ENCODE results near the gene KIZ. TPM values are rescaled to one million over a fixed set of nuclear protein-coding genes. Genes with fewer than 3 reads are reported as not detected.
"Not testable (repeated sequence)": the region's sequence is repeated elsewhere in the genome, so short reads cannot be mapped to it uniquely, and the experiment has no call there.

Gene KIZ
- total and polyA plus RNA-seq, 2 experiments from 2014 or later, result 13.5 to 15.4 TPM

DNA sequence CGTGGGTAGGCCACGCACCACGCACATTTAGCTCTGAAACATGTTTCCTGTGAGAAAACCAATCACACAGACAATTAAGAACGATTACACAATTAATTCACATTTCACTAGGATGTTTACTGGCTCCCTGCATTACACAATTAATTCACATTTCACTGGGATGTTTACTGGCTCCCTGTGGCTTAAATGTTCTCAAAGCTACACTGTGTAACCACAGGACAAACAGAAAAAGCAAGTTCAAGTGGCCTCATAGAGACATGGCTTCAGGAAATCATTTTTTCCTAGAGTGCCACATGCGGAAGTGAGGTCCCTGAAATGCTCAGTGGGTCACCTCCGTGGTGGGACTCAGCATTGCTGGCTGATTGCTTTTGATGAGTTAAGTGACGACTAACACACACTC is 115.5 kb downstream of the KIZ start:
- 65% methylated on average over 7 of the region's 7 CpGs for WGBS (ENCODE audit: low lambda C conversion rate, missing lambda C conversion rate)
- Histone ChIP-seq H3K27me3 (no peaks in the 10 kb centered on the region), H3K4me1 (ENCODE audit: insufficient read depth) (no peaks in the 10 kb centered on the region), H3K36me3 (replicated peaks; ENCODE audit: insufficient read depth, low read depth) (no peaks in the 10 kb centered on the region), H3K4me3 (no peak overlapping the region), H3K9me3 (ENCODE audit: low read depth) (no peaks in the 10 kb centered on the region), H4K20me1 (ENCODE audit: insufficient read depth, poor library complexity, severe bottlenecking) (no peaks in the 10 kb centered on the region), H3K9me2 (replicated peaks; ENCODE audit: insufficient read depth) (no peaks in the 10 kb centered on the region), H3K79me2 (no peaks in the 10 kb centered on the region), H3K4me2 (no peak overlapping the region), H3K27ac (no peak overlapping the region), H2AFZ (no peak overlapping the region)
- TF ChIP-seq, protein P1, sequence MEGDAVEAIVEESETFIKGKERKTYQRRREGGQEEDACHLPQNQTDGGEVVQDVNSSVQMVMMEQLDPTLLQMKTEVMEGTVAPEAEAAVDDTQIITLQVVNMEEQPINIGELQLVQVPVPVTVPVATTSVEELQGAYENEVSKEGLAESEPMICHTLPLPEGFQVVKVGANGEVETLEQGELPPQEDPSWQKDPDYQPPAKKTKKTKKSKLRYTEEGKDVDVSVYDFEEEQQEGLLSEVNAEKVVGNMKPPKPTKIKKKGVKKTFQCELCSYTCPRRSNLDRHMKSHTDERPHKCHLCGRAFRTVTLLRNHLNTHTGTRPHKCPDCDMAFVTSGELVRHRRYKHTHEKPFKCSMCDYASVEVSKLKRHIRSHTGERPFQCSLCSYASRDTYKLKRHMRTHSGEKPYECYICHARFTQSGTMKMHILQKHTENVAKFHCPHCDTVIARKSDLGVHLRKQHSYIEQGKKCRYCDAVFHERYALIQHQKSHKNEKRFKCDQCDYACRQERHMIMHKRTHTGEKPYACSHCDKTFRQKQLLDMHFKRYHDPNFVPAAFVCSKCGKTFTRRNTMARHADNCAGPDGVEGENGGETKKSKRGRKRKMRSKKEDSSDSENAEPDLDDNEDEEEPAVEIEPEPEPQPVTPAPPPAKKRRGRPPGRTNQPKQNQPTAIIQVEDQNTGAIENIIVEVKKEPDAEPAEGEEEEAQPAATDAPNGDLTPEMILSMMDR (IDR thresholded peaks at IDR 0.05; ENCODE audit: poor library complexity), result no peak
- no peak for TF ChIP-seq EZH2 (IDR thresholded peaks at IDR 0.05; ENCODE audit: borderline replicate concordance)
- TF ChIP-seq EZH2phosphoT487 (IDR thresholded peaks at IDR 0.05; ENCODE audit: low read depth, severe bottlenecking, unreplicated experiment), result no peak
- DNase-seq (ENCODE audit: low spot score), result no peak

DNA sequence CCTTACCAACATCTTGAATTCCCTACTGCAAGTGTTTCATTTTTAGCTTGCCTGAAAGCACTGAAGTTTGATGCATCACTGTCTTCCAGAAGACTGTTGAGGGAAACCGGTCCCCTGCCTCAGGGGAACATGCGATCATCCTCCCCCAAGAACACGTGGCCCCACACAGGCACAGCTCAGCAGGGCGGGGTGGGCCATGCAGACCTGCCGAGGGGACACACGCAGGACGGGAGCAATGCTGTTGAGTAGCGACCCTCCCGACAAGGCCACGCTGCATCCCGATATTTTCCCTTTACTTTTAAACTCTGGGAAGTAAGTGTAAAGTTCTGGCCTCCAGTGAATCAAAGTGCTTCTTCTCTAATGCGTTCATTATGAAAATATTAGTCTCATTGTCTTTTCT is 117.9 kb downstream of the KIZ start:
- DNase-seq (ENCODE audit: low spot score), result no peak
- TF ChIP-seq EZH2phosphoT487 (IDR thresholded peaks at IDR 0.05; ENCODE audit: low read depth, severe bottlenecking, unreplicated experiment) (no peak), EZH2 (IDR thresholded peaks at IDR 0.05; ENCODE audit: borderline replicate concordance) (no peak)
- TF ChIP-seq, protein P1 (IDR thresholded peaks at IDR 0.05; ENCODE audit: poor library complexity), result no peak
- H4K20me1 ChIP-seq (ENCODE audit: insufficient read depth, poor library complexity, severe bottlenecking), result no peaks in the 10 kb centered on the region
- no peaks in the 10 kb centered on the region for H3K36me3 ChIP-seq (replicated peaks; ENCODE audit: insufficient read depth, low read depth)
- no peak overlapping the region for H2AFZ ChIP-seq
- H3K27me3 ChIP-seq, result no peaks in the 10 kb centered on the region
- no peaks in the 10 kb centered on the region for H3K9me2 ChIP-seq (replicated peaks; ENCODE audit: insufficient read depth)
- no peak overlapping the region for H3K27ac ChIP-seq
- no peak overlapping the region for H3K4me2 ChIP-seq
- no peaks in the 10 kb centered on the region for H3K4me1 ChIP-seq (ENCODE audit: insufficient read depth)
- no peak overlapping the region for H3K4me3 ChIP-seq
- 93% methylated on average over 12 of the region's 12 CpGs for WGBS (ENCODE audit: low lambda C conversion rate, missing lambda C conversion rate)
- no peaks in the 10 kb centered on the region for H3K79me2 ChIP-seq
- no peaks in the 10 kb centered on the region for H3K9me3 ChIP-seq (ENCODE audit: low read depth)

DNA sequence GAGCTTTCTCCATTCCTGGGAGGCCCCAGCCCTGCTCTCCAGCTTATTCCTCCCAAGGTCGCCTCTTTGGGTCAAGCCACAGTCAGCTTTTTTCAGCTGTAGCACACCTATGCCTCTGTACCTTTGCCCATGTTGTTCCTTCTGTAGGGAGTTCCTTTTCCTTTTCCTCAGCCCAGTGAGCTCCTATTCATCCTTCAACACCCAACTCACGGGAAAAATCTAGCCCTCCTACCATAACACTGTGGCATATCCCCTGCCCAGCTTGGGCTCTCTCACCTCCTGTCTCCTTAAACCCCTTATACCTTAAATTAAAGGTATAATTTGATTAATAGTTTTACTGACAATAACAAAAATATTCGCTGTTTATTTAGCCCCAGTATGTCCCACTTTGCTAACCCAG is 118.9 kb downstream of the KIZ start:
- Histone ChIP-seq H3K9me2 (replicated peaks; ENCODE audit: insufficient read depth) (no peaks in the 10 kb centered on the region), H3K27ac (no peak overlapping the region), H3K27me3 (no peaks in the 10 kb centered on the region), H4K20me1 (ENCODE audit: insufficient read depth, poor library complexity, severe bottlenecking) (no peaks in the 10 kb centered on the region), H3K9me3 (ENCODE audit: low read depth) (no peaks in the 10 kb centered on the region), H2AFZ (no peak overlapping the region), H3K4me3 (no peak overlapping the region), H3K79me2 (no peaks in the 10 kb centered on the region), H3K4me1 (ENCODE audit: insufficient read depth) (no peaks in the 10 kb centered on the region), H3K36me3 (replicated peaks; ENCODE audit: insufficient read depth, low read depth) (no peaks in the 10 kb centered on the region), H3K4me2 (no peak overlapping the region)
- TF ChIP-seq EZH2 (IDR thresholded peaks at IDR 0.05; ENCODE audit: borderline replicate concordance) (no peak), EZH2phosphoT487 (IDR thresholded peaks at IDR 0.05; ENCODE audit: low read depth, severe bottlenecking, unreplicated experiment) (no peak)
- TF ChIP-seq, protein P1 (IDR thresholded peaks at IDR 0.05; ENCODE audit: poor library complexity), result no peak
- DNase-seq (ENCODE audit: low spot score), result no peak
- 93% methylated on average over 3 of the region's 3 CpGs for WGBS (ENCODE audit: low lambda C conversion rate, missing lambda C conversion rate)

DNA sequence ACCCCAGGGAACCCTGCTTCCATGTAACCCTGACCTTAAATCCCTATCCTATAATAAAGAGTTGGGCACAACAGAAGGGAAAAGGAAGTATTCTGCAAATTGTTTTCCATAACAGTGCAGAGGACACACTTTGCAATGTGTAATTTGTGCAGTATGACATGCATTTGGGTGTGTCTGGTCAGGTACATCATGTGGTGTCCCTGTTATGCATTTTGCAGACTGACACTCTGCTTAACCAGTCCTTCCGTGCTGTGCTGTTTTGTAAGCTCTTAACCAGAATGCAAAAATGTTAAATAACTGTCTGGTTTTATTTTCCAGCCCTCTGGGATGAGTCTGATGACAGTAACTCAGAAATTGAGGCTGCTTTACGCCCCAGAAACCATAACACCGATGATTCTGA is 120.3 kb downstream of the KIZ start:
- H3K4me3 ChIP-seq, result no peak overlapping the region
- H3K9me3 ChIP-seq (ENCODE audit: low read depth), result no peaks in the 10 kb centered on the region
- WGBS (ENCODE audit: low lambda C conversion rate, missing lambda C conversion rate), result 89% methylated on average over 3 of the region's 3 CpGs
- no peaks in the 10 kb centered on the region for H3K9me2 ChIP-seq (replicated peaks; ENCODE audit: insufficient read depth)
- no peaks in the 10 kb centered on the region for H3K36me3 ChIP-seq (replicated peaks; ENCODE audit: insufficient read depth, low read depth)
- TF ChIP-seq EZH2 (IDR thresholded peaks at IDR 0.05; ENCODE audit: borderline replicate concordance), result no peak
- no peak for TF ChIP-seq EZH2phosphoT487 (IDR thresholded peaks at IDR 0.05; ENCODE audit: low read depth, severe bottlenecking, unreplicated experiment)
- no peaks in the 10 kb centered on the region for H4K20me1 ChIP-seq (ENCODE audit: insufficient read depth, poor library complexity, severe bottlenecking)
- no peak overlapping the region for H3K4me2 ChIP-seq
- no peaks in the 10 kb centered on the region for H3K79me2 ChIP-seq
- DNase-seq (ENCODE audit: low spot score), result no peak
- H2AFZ ChIP-seq, result no peak overlapping the region
- no peaks in the 10 kb centered on the region for H3K4me1 ChIP-seq (ENCODE audit: insufficient read depth)
- H3K27me3 ChIP-seq, result no peaks in the 10 kb centered on the region
- no peak overlapping the region for H3K27ac ChIP-seq

DNA sequence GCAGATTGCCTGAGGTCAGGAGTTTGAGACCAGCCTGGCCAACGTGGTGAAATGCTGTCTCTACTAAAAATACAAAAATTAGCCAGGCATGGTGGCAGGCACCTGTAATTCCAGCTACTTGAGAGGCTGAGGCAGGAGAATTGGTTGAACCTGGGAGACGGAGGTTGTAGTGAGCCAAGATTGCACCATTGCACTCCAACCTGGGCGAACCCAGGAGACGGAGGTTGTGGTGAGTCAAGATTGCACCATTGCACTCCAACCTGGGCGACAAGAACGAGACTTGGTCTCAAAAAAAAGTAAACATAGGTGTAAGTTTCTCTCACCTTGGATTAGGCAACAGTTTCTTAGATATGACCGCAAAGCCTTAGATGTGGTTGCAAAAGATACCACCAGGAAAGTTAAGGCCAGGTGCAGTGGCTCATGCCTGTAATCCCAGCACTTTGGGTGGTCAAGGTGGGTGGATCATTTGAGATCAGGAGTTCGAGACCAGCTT is 121.8 kb downstream of the KIZ start:
- H3K36me3 ChIP-seq (replicated peaks; ENCODE audit: insufficient read depth, low read depth); H3K9me3 ChIP-seq (ENCODE audit: low read depth); H3K79me2 ChIP-seq; H3K27ac ChIP-seq; H3K4me1 ChIP-seq (ENCODE audit: insufficient read depth); H3K9me2 ChIP-seq (replicated peaks; ENCODE audit: insufficient read depth); H3K4me2 ChIP-seq; H3K27me3 ChIP-seq; H4K20me1 ChIP-seq (ENCODE audit: insufficient read depth, poor library complexity, severe bottlenecking); H2AFZ ChIP-seq; H3K4me3 ChIP-seq; DNase-seq (ENCODE audit: low spot score): not testable (repeated sequence)
- WGBS (ENCODE audit: low lambda C conversion rate, missing lambda C conversion rate), result 82% methylated on average over 8 of the region's 8 CpGs
